ENCODE measurements around the gene DIP2B.

DIP2B gene

DNA sequence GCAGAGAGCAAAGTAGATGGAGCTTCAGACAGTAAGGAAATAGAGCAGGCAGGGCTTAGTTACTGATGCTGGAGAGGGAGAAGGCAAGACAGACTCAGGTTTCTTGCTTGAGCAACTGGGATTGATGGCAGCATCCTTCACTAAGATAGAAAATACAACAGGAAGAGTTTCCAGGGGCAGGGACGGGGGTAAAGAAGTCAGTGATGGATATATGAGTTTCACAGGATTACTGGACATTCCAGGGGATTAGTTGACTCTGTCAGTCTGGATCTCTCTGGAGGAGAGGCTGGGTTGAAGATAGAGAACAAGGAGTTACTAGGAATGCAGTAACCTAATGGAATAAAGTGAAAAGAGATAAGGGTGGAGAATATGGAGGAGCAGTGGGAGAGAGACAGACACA, 184.7 kb downstream of the DIP2B start:
- TF ChIP-seq, protein P1, sequence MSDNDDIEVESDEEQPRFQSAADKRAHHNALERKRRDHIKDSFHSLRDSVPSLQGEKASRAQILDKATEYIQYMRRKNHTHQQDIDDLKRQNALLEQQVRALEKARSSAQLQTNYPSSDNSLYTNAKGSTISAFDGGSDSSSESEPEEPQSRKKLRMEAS (IDR thresholded peaks at IDR 0.05; ENCODE audit: low read depth, low read length) = no peak
- TF ChIP-seq POLR2A (IDR thresholded peaks at IDR 0.05; ENCODE audit: extremely low read depth, insufficient read length) = no peak
- TF ChIP-seq, protein P2, sequence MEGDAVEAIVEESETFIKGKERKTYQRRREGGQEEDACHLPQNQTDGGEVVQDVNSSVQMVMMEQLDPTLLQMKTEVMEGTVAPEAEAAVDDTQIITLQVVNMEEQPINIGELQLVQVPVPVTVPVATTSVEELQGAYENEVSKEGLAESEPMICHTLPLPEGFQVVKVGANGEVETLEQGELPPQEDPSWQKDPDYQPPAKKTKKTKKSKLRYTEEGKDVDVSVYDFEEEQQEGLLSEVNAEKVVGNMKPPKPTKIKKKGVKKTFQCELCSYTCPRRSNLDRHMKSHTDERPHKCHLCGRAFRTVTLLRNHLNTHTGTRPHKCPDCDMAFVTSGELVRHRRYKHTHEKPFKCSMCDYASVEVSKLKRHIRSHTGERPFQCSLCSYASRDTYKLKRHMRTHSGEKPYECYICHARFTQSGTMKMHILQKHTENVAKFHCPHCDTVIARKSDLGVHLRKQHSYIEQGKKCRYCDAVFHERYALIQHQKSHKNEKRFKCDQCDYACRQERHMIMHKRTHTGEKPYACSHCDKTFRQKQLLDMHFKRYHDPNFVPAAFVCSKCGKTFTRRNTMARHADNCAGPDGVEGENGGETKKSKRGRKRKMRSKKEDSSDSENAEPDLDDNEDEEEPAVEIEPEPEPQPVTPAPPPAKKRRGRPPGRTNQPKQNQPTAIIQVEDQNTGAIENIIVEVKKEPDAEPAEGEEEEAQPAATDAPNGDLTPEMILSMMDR (IDR thresholded peaks at IDR 0.05; ENCODE audit: low read depth, low read length) = no peak
- no peak for TF ChIP-seq MYC (IDR thresholded peaks at IDR 0.05; ENCODE audit: low read depth, low read length)
- DNase-seq (ENCODE audit: low read depth) = no peak
- no peak overlapping the region for H3K4me3 ChIP-seq (ENCODE audit: low read depth, low read length)

DNA sequence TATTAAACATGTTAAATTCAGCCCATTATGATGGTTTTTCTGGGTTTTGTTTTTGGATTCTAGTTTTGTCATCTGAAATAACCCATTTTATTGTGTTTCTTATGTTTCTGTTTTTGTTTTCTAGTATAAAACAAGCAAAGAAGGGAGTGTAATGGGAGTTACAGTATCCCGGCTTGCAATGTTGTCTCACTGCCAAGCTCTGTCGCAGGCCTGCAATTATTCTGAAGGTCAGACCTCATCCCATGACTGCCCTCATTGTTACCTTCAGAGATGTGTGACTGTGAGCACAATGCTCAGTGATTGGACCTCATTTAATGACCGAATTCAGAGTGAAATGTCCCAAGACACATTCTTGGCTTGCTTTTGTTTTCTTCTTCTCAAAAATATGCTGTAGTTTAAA, 186.1 kb downstream of the DIP2B start:
- TF ChIP-seq, protein P2 (IDR thresholded peaks at IDR 0.05; ENCODE audit: low read depth, low read length) = no peak
- TF ChIP-seq MYC (IDR thresholded peaks at IDR 0.05; ENCODE audit: low read depth, low read length) = no peak
- TF ChIP-seq, protein P1 (IDR thresholded peaks at IDR 0.05; ENCODE audit: low read depth, low read length) = no peak
- no peak for TF ChIP-seq POLR2A (IDR thresholded peaks at IDR 0.05; ENCODE audit: extremely low read depth, insufficient read length)
- DNase-seq (ENCODE audit: low read depth) = no peak
- no peak overlapping the region for H3K4me3 ChIP-seq (ENCODE audit: low read depth, low read length)

DNA sequence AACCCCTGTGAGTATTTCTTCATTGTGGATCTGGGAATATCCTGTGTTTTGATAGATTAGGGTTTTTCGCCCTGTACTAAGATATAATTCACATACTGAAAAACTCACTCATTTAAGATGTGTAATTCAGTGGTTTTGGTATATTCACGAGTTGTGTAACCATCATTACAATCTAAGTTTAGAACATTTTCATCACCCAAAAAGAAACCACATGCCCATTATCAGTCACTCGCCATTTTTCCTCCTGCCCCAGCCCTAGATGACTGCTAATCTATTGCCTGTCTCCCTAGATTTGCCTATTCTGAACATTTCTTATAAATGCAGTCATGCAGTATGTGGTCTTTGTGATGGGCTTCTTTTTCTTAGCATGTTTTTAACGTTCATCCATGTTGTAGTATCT, 191.2 kb downstream of the DIP2B start:
- H3K4me3 ChIP-seq (ENCODE audit: low read depth, low read length) = no peak overlapping the region
- peak; percentile 20 for DNase-seq (ENCODE audit: low read depth)
- no peak for TF ChIP-seq MYC (IDR thresholded peaks at IDR 0.05; ENCODE audit: low read depth, low read length)
- TF ChIP-seq POLR2A (IDR thresholded peaks at IDR 0.05; ENCODE audit: extremely low read depth, insufficient read length) = no peak
- TF ChIP-seq, protein P1 (IDR thresholded peaks at IDR 0.05; ENCODE audit: low read depth, low read length) = no peak
- TF ChIP-seq, protein P2 (IDR thresholded peaks at IDR 0.05; ENCODE audit: low read depth, low read length) = no peak

DNA sequence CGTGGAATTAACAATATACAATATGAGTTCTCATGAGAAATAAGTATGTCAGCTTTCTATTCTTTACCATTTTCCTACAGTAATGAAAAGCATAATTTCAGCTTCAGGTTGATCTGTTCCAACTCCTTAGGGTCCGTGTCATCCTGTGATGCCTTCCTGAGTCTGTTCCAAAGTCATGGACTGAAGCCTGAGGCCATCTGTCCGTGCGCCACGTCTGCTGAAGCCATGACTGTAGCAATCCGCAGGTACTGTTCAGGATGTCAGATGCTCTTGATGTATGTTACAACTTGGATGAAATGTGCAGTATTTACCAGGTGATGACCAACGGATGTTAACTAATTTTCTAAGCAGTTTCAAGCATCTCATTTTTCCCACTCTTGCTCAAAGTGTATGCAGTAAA, 192.1 kb downstream of the DIP2B start:
- TF ChIP-seq POLR2A (IDR thresholded peaks at IDR 0.05; ENCODE audit: extremely low read depth, insufficient read length) (no peak), MYC (IDR thresholded peaks at IDR 0.05; ENCODE audit: low read depth, low read length) (no peak)
- TF ChIP-seq, protein P1 (IDR thresholded peaks at IDR 0.05; ENCODE audit: low read depth, low read length) = no peak
- TF ChIP-seq, protein P2 (IDR thresholded peaks at IDR 0.05; ENCODE audit: low read depth, low read length) = no peak
- no peak for DNase-seq (ENCODE audit: low read depth)
- H3K4me3 ChIP-seq (ENCODE audit: low read depth, low read length) = no peak overlapping the region

DNA sequence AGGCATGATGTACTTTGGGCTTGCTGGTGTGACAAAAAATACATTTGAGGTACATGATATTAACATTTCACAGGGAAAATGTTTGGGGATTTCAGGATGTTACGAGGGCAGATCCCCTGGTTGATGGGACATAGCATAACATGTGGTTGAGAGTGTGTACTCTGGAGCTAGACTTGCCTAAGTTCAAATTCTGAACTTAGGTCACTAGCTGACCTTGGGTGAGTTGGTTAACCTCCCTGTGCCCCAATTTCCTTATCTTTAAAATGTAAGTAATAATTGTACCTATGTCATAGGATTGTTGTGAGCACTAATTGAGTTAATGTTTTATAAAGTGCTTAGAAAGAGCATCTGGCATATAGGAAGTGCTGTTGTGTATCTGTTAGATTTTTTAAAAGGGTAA, 194.4 kb downstream of the DIP2B start:
- TF ChIP-seq, protein P1 (IDR thresholded peaks at IDR 0.05; ENCODE audit: low read depth, low read length) = no peak
- TF ChIP-seq POLR2A (IDR thresholded peaks at IDR 0.05; ENCODE audit: extremely low read depth, insufficient read length) (no peak), MYC (IDR thresholded peaks at IDR 0.05; ENCODE audit: low read depth, low read length) (no peak)
- TF ChIP-seq, protein P2 (IDR thresholded peaks at IDR 0.05; ENCODE audit: low read depth, low read length) = no peak

DNA sequence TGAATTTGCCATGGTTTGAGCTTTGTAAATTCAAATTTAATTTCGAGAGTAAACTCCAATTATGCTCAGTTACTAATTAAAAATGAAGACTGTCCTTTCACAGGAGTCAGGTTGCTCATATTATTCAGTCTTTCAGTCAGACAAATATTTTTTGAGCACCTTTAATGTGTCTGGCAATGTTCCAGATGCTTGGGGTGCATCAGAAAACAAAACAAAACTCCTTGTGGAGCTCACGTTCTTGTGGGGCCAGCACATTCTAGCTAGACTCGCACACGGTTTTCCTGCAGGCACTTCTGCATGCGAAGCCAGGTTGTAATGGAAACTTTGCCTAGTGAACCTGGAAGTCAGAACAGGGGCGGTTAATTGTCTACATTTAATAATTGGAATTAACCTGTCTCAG, 195.2 kb downstream of the DIP2B start:
- H3K4me3 ChIP-seq (ENCODE audit: low read depth, low read length) = no peak overlapping the region
- TF ChIP-seq, protein P1 (IDR thresholded peaks at IDR 0.05; ENCODE audit: low read depth, low read length) = no peak
- TF ChIP-seq, protein P2 (IDR thresholded peaks at IDR 0.05; ENCODE audit: low read depth, low read length) = no peak
- DNase-seq (ENCODE audit: low read depth) = no peak

More for the DNA sequence above, 194.4 kb downstream of the DIP2B start:
- DNase-seq (ENCODE audit: low read depth) = no peak
- no peak overlapping the region for H3K4me3 ChIP-seq (ENCODE audit: low read depth, low read length)

All from NB4 (cell line).